ENCODE measurements around the gene ADIPOQ.

- TF ChIP-seq POLR2AphosphoS5 (IDR thresholded peaks at IDR 0.05; ENCODE audit: borderline replicate concordance, low read depth, low read length) (no peak), EZH2 (IDR thresholded peaks at IDR 0.05) (no peak), FOXP2 (optimal IDR thresholded peaks at IDR 0.05; ENCODE audit: control extremely low read depth, extremely low read length, insufficient read depth) (no peak)
Observed at GRCh38 chr3:186798239-186798874, 44.2 kb upstream of the ADIPOQ start.

Measured in SK-N-MC (cell line).